ENCODE data around the gene FANK1.
"Not testable (repeated sequence)": the region's sequence is repeated elsewhere in the genome, so short reads cannot be mapped to it uniquely, and the experiment has no call there.

DNA sequence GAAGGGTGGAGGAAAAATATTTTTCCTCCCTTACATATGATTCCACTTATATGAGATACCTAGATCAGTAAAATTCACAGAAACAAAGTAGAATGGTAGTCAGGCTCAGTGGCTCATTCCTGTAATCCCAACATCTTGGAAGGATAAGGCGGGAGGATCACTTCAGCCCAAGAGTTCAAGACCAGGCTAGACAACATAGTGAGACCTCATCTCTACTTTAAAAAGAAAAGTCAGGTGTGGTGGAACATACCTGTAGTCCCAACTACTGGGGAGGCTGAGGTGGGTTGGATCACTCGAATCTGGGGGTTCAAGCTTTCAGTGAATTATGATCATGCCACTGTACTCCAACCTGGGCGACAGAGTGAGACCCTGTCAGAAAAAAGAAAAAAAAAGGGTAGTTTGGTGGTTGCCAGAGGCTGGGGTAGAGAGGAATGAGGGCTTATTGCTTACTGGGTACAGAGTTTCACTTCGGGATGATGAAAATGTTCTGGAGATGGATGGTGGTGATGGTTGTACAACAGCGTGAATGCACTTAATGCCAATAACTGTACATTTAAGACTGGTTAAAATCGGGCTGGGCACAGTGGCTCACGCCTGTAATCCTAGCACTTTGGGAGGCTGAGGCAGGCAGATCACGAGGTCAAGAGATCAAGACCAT lies 21.5 kb downstream of the FANK1 start:
- TF ChIP-seq, protein P1, sequence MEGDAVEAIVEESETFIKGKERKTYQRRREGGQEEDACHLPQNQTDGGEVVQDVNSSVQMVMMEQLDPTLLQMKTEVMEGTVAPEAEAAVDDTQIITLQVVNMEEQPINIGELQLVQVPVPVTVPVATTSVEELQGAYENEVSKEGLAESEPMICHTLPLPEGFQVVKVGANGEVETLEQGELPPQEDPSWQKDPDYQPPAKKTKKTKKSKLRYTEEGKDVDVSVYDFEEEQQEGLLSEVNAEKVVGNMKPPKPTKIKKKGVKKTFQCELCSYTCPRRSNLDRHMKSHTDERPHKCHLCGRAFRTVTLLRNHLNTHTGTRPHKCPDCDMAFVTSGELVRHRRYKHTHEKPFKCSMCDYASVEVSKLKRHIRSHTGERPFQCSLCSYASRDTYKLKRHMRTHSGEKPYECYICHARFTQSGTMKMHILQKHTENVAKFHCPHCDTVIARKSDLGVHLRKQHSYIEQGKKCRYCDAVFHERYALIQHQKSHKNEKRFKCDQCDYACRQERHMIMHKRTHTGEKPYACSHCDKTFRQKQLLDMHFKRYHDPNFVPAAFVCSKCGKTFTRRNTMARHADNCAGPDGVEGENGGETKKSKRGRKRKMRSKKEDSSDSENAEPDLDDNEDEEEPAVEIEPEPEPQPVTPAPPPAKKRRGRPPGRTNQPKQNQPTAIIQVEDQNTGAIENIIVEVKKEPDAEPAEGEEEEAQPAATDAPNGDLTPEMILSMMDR (conservative IDR thresholded peaks at IDR 0.05; ENCODE audit: low read length) = not testable (repeated sequence)
- not testable (repeated sequence) for TF ChIP-seq EZH2phosphoT487 (IDR thresholded peaks at IDR 0.05; ENCODE audit: borderline replicate concordance, low read depth, low read length)
